Activated CD4-positive, alpha-beta T cell treated with anti-CD3 and anti-CD28 coated beads for 1 hour (primary cell): ENCODE results near the gene PREB.
A peak's percentile ranks its signal among the peaks of the same experiment; 100 is the strongest.
"Not testable (repeated sequence)": the region's sequence is repeated elsewhere in the genome, so short reads cannot be mapped to it uniquely, and the experiment has no call there.

Experiments
- DNase-seq: peaks from one replicate; pipeline ENCODE4 v3.0.0-alpha.2; 2020

The PREB gene

DNA sequence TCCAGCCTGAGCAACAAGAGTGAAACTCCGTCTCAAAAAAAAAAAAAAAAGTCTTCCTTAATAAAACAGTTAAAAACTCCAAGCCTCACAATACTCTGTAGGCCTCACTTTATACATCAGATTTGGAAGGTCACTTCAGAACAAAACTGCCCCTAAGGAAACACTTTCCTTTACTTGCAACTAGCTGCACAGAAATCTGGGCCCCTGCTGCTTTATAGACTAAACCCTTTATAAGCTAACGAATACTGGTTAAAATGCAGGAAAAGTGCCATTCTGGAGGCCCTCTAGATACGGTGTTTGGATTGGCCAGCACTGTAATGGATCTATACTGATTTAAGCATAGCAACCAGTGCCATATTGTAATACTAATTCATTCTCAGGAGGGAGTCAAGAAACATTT is 9.3 kb downstream of the PREB start:
- no peak for DNase-seq

DNA sequence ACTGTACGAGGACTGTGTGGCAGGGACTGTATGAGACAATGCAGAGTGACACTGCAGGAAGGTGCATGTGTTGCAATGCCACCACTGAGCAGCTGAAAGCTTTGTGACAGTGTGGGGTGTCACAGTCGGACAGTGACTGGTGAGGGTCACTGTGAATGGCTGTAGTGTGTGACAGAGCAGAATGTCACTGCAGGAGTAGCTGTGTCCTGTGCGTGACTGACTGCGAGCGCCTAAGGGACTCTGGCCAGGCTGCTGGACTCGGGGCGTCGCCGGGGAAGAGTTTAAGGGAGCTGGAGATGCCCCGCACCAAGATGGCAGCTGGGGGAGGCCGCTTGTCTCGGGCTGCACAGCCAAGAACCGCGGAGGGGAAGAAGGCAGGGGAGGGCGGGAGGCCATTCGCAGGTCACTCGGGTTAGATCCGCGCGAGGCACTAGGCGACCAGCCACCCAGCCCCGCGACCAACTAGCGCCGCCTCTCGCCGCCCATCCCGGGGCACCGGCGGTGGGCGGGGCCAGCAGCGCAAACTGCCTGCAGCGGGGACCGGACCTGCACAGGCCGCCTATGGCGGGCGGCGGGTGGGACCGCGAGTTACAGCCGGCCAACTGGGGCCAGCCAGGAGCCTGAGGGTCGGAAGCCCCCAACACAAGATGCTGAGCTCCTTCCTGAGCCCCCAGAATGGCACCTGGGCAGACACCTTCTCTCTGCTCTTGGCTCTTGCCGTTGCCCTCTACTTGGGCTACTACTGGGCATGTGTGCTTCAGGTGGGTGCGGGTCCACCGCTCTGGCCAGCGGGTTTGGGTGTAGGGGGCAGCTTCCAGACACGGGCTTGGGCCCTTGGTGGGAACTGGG is 10.9 kb downstream of the PREB start, which contains the start of gene ABHD1:
Gene ABHD1, plus strand, starts transcription at position 514 of the 849 bp plus-strand sequence. Its CDS starts 134 bp downstream, at position 648.
- peak; percentile 39 for DNase-seq

DNA sequence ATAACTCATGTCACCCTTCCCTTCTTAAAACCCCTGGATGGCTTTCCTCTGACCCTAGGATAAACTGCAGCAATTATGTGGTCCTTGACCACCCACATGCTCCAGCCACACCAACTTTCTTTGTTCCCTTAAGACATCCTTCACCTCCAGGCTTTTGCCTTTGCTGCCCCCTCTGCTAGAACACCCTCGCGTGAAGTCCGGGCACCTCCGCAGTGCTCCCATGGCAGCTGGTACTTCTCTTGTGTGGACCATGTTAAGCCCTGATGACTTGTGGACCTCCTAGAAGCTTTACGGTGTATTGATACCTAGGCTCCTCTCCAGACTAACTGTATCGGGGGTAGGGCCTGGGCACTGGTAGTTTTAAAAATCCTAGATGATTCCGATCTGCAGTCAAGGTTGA is 11.6 kb downstream of the PREB start:
- no peak for DNase-seq

DNA sequence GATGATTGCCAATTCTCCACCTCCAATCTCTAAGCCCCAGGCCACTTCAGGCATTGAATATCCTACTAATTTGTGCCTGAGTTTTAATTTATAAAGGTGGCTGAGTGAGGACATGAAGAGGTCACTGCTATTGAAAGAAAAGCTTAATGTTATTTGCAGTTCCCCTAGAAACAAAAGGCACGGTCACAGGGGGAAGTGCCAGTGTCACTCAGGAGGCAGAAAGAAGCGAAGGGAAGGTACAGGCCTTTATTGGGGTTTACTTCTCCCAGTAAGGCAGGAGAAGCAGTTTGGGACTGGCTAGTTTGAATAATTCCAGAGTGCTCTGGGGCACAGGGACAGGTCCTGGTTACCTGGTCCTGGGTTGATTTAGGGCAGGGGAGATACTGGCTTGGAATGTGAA is 12.5 kb downstream of the PREB start:
- no peak for DNase-seq

DNA sequence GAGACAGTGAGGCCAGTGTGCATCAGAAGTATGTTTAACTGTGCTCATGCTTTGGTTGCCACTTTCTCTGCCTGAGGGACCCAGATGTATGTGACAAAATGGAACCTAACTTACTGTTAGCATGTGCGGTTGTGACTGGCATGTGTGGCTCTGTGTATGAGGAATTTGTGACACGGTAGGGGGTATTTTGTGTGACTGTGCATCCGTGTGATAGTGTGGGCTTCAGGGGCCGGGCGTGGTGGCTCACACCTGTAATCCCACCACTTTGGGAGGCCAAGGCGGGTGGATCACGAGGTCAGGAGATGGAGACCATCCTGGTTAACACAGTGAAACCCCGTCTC is 15.1 kb downstream of the PREB start:
- not testable (repeated sequence) for DNase-seq

DNA sequence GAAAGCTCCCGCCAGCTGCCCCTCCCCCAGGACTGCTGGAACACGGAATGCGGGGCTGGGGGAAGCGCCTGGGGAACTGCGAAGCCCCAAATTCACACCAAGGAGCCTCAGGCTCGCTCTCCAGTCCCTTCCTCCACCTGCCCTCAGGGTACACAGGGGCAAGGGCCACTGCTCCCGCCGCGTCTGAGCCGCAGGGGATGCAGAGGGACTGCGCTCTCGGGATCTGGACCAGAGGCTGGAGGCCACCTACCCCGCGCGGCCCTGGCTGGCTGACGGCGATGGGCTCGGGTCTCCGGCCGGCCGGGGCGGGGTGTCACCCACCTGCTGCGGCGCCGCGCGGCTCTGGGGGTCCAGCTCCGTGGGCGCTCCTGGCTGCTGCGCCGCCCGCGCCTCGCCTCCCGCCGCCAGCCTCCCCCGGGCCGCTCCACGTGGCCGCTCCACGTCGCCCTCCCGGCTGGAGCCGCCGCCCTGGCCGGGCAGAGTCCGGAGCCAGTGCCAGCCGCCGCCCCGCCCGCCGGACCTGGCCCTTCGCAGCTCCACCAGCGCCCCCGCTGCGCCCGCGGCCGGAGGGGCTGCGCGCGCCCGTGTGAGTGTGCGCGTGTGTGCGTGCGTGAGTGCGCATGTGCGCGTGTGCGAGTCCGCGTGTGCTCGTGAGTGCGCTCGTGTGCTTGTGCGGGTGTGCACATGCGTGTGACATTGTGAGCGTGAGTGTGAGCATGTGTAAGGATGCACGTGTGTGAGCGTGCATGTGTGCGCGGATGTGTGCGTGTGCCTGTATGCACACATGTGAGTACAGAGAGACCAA is 15.7 kb downstream of the PREB start, which contains the start of gene CGREF1:
Gene CGREF1, minus strand, starts transcription at position 604 of the 805 bp plus-strand sequence. CDS start 14,762 bp downstream, outside the sequence.
- DNase-seq: no peak

DNA sequence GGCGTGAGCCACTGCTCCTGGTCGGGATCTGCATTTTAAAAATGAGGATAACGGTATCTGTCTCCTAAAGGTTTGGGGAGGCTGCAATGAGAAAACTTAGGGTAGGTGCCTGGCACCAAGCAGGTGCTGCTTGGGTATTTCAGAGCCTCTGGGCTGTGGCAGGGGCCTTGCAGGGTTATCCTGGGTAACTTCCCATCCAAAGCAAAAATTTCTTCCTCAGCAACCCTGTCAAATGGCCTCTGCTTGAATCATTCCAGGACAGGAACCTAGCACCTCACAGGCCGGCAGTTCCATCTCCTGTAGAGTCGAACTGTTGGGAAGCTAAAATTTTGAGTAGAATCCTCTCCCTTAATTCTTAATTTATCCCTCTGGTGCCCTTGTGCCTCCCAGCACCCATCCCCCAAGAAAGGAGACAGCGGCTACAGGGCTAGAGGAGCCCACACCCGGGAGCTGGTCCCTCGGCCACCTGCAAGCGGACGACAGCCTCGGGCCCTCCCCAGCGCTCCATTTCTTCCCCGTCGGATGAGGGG is 16.4 kb downstream of the PREB start:
- DNase-seq: no peak

DNA sequence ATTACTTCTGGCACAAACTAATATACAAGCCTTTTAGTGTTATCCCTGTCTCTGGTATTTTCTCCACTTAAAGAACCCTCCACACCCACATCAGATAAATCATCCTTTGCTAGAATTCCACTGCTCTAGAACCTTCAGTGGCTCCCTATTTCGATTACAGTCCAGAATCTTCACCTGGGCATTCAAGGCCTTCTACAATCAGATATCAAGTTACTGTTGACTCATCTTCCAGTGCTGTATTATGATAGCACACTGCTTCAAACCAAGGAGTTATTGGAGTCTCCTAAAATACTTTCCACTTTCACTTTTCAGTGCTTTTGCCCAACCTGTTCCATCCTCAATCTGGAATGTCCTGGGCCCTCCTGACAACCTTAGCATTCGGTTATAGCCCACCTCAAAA is 18.9 kb downstream of the PREB start:
- DNase-seq: no peak

DNA sequence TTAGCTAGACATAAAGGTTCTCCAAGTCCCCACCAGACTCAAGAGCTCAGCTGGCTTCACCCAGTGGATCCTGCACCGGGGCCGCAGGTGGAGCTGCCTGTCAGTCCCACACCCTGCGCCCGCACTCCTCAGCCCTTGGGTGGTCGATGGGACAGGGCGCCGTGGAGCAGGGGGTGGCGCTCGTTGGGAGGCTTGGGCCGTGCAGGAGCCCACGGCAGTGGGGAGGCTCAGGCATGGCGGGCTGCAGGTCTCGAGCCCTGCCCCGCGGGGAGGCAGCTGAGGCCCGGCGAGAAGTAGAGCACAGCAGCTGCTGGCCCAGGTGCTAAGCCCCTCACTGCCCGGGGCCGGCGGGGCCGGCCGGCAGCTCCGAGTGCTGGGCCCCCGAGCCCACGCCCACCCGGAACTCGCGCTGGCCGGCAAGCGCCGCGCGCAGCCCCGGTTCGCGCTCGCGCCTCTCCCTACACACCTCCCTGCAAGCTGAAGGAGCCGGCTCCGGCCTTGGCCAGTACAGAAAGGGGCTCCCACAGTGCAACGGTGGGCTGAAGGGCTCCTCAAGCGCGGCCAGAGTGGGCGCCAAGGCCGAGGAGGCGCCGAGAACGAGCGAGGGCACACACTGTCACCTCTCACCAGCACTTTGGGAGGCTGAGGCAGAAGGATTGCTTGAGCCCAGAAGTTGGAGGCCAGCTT is 22.9 kb downstream of the PREB start:
- not testable (repeated sequence) for DNase-seq

DNA sequence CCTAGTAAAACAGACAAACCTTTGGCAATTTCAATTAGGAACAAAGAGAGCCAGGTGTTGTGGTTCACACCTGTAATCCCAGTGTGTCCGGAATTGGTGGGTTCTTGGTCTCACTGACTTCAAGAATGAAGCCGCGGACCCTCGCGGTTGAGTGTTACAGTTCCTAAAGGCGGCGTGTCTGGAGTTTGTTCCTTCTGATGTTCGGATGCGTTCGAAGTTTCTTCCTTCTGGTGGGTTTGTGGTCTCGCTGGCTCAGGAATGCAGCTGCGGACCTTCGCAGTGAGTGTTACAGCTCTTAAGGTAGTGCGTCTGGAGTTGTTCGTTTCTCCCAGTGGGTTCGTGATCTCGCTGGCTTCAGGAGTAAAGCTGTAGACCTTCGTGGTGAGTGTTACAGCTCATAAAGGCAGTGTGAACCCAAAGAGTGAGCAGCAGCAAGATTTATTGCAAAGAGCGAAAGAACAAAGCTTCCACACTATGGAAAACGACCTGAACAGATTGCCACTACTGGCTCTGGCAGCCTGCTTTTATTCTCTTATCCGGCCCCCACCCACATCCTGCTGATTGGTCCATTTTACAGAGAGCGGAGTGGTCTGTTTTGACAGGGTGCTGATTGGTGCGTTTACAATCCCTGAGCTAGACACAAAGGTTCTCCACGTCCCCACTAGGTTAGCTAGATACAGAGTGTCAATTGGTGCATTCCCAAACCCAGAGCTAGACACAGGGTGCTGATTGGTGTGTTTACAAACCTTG is 23.7 kb downstream of the PREB start:
- DNase-seq: not testable (repeated sequence)

DNA sequence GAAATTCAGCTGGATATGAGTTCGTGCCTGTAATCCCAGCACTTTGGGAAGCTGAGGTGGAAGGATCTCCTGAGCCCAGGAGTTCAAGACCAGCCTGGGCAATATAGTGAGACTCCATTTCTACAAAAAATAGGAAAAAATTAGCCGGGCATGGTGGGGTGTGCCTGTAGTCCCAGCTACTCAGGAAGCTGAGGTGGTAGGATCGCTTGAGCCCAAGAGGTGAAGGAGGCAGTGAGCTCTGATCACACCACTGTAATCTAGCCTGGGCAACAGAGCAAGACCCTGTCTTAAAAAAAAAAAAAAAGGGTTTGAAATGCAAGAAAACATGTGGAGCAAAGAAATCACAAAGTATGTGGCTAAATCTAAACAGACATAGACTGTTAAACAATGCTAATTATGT is 25.4 kb downstream of the PREB start:
- no peak for DNase-seq

DNA sequence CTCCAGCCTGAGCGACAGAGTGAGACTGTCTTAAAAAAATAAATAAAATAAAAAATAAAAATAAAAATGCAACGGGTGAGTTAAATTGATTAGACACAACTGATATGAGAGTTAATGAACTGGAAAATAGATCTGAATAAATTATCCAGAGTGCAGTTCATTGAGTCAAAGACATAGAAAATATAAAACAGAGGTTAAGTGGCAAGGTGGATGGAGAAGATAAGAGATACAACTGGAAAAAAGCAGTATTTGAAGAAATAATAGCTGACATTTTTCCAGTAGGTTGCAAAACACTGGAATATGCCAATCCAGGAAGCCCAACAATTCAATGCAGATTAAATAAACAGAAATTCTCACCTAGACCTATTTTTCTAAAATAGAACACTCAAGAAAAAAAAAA is 26.2 kb downstream of the PREB start:
- DNase-seq: no peak

DNA sequence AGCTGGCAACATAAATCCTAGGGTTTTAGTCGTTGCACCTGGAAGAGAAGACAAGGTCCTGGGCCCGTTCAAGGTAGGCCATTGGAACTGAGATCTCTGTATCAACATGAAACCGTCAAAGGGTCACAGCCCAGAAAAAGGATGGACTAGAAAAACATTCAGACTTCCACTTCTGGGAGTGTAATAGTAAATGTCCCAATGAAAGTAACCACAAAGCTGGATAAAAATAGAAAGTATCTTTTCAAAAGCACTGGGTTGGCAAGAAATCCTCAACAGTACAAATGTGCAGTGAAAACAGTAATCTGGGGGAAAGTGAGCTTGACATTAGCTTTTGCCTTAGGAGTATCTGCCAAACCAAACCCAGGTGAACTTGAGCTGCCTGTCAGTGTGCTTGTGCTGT is 28.5 kb downstream of the PREB start:
- no peak for DNase-seq

DNA sequence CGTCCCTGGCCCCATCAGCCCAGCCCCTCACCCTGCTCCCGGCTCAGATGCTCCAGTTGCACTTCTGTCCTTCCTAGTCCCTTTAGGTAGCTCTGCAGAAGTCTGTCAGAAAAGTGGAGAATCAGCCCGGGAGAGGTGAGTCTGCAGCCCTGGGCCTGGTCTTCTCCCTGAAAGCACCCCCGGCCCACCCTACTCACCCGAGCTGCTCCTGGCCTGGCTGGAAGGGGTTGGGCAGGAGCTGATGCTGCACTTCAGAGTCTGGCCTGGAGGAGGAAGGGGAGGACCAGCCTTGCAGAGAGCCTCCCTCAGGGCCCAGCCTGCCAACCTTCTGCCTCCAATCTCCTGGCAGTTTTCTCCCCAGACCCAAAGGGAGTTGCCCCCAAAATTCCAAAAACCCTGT is 32.1 kb downstream of the PREB start:
- no peak for DNase-seq

DNA sequence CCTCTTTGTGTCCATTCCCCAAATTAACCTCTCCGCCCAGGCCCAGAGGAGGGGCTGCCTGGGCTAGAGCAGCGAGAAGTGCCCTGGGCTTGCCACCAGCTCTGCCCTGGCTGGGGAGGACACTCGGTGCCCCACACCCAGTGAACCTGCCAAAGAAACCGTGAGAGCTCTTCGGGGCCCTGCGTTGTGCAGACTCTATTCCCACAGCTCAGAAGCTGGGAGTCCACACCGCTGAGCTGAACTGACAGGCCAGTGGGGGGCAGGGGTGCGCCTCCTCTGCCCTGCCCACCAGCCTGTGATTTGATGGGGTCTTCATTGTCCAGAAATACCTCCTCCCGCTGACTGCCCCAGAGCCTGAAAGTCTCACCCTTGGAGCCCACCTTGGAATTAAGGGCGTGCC is 34.4 kb downstream of the PREB start:
- DNase-seq: no peak

DNA sequence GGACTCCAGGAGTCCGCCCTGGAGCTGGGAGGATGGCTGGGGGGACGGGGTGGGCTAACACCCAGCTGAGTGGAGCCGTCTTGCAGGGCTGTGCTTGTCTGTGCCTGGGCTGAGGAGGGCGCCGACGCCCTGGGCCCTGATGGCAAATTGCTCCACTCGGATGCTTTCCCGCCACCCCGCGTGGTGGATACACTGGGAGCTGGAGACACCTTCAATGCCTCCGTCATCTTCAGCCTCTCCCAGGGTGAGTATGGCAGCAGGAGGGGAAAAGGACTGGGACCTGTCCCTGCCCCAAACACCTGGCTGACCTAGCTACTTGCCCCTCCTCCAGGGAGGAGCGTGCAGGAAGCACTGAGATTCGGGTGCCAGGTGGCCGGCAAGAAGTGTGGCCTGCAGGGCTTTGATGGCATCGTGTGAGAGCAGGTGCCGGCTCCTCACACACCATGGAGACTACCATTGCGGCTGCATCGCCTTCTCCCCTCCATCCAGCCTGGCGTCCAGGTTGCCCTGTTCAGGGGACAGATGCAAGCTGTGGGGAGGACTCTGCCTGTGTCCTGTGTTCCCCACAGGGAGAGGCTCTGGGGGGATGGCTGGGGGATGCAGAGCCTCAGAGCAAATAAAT is 35.0 kb downstream of the PREB start:
- no peak for DNase-seq

DNA sequence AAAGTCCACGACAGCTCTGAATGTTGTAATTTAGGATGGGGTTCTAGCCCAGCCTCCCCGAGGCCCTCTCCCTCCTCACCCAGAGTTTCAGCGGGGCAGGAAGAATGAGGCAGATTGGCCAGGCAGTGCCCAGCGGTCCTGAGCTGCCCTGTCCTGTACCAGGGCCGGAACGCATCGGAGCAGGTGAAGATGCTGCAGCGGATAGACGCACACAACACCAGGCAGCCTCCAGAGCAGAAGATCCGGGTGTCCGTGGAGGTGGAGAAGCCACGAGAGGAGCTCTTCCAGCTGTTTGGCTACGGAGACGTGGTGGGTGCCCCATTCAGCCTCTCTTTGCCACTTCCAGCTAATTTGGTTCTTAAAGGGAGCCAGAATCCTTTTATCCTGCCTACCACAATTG is 37.1 kb downstream of the PREB start:
- no peak for DNase-seq

DNA sequence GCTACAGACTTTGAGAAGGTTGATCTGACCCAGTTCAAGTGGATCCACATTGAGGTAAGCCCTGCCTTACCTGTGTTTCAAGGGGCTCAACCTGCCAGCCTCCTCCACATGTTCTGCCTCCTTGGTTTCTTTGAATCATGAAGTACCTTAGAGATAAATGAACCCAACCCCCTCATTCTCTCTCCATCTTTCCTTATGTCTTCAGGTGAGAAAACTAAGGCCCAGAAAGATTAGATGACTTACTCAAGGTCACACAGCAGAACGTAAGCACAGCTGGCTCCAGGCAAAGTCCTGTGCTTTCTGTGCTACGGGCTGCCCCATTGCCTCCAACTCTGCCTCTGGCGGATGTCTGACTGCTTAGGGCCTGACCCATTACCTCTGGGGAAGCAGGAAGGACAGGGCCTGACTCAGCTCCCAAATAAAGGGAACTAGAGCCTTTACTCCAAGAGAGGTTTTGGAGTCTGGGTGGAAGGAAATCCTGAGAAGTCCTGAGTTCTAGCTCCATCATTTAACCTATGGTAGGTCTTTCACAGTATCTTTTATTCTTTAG is 37.6 kb downstream of the PREB start:
- no peak for DNase-seq

DNA sequence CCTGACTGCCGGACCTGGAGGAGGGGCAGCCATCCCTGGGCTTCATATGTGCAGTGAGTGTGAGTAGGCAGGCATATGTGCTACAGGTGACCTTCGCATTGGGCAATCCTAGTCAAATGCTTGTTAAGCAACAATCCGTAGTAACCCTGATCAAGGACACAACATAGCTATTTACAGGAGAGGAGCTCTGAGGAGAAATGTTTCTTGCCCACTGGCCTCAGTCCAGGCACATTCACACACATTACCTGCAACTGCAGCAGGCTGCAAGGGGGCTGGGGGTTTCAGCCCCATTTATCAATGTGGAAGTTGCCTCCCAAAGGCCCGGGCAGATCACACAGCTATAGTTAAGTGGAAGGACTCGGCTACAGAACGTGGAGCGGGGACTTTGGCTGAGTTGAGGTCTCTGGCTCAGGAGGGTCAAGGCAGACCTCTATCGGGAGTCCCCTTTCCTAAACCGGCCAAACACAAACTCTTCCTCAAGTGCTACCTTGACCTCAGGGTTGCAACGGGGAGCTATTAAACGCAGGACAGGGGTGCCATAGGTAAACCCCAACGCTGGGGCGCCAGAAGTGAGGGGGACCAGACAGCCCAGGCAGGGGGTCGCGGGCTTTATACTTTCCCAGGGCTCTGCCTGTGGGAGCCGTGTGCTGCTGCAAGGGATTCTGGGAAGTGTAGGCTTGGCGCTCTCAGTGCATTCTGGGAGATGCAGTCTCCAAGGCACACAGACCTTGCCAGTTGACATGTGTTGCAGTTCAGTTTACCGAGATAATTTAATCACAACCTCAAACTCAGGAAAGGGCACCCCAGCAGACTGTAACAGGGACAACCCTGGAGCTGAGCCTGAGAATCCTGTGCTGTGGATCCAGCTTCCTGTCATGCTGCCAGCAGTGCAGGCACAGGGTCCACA is 38.4 kb downstream of the PREB start:
- DNase-seq: no peak

DNA sequence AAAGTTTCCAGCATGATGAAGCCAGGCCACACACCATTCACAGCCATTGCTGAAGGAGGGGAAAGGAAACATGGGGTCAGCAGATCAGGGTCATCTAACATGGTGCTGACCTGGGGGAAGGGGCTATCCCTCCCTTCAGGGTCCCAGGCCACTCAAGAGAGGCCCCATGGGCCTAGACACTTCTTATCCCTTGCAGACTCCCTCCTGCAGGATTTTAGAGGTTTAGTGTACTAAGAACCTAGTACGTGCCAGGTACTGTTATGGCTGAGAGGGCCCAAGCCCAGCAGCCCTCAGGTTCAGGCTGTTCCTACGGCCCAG is 39.0 kb downstream of the PREB start:
- DNase-seq: no peak
